ENCODE data around the gene SHOC2. TPM values are rescaled to one million over a fixed set of nuclear protein-coding genes. Genes with fewer than 3 reads are reported as not detected.

Gene SHOC2
- polyA plus RNA-seq, 1 donor (not counting 4 experiments of a cell fraction or from before 2014, with no cell fraction given), result 27.7 TPM

- Histone ChIP-seq H2AFZ (ENCODE audit: control insufficient read depth, low read length) (peak within 1 kb of the TSS; percentile 82), H3K4me3 (ENCODE audit: control insufficient read depth in 2 of 3, extremely low read depth in 1 of 3, insufficient read depth in 2 of 3, low read depth in 1 of 3, low read length in 3 of 3) (peak within 1 kb of the TSS; percentile 87 to 91 (median 90)), H3K27me3 (ENCODE audit: control insufficient read depth, extremely low read depth, insufficient read depth, low read length) (no peaks in the 10 kb centered on the region), H3K9me3 (ENCODE audit: control insufficient read depth, low read depth, low read length) (no peaks in the 10 kb centered on the region), H3K79me2 (ENCODE audit: control insufficient read depth, insufficient read depth, low read length) (peaks cover 17% of the 10 kb centered on the region), H3K27ac (ENCODE audit: control insufficient read depth, insufficient read depth, low read length) (peak within 1 kb of the TSS; percentile 93), H4K20me1 (ENCODE audit: control insufficient read depth, extremely low read depth, insufficient read depth, low read length) (no peaks in the 10 kb centered on the region), H3K9me1 (ENCODE audit: control insufficient read depth, extremely low read depth, insufficient read depth, low read length) (no peaks in the 10 kb centered on the region), H3K4me2 (ENCODE audit: control insufficient read depth, extremely low read depth, insufficient read depth, low read depth, low read length) (peak within 1 kb of the TSS; percentile 94), H3K36me3 (ENCODE audit: control insufficient read depth in 2 of 2, extremely low read depth in 1 of 2, insufficient read depth in 2 of 2, low read length in 2 of 2) (peaks cover 0 to 3% of the 10 kb centered on the region in 2 experiments), H3K9ac (ENCODE audit: control insufficient read depth, extremely low read depth, insufficient read depth, low read length) (peak within 1 kb of the TSS; percentile 89), H3K4me1 (ENCODE audit: control insufficient read depth, extremely low read depth, insufficient read depth, low read length) (peaks cover 11% of the 10 kb centered on the region)
- dilution Hi-C loops (cut with MboI; ENCODE audit: extremely low pct_ligation_motif_present, low sequenced_read_pairs), result no loop called here
- FAIRE-seq, result peak; percentile 23
- peak; percentile 81 for DNase-seq (ENCODE audit: low read depth, low spot score)
- no peak for TF ChIP-seq EZH2 (IDR thresholded peaks at IDR 0.05; ENCODE audit: low read length)
- no peak for TF ChIP-seq CTCF (optimal IDR thresholded peaks at IDR 0.05 in 1 of 3, IDR thresholded peaks at IDR 0.05 in 1 of 3, conservative IDR thresholded peaks at IDR 0.05 in 1 of 3; ENCODE audit: extremely low read depth in 1 of 3, insufficient read depth in 2 of 3, low read length in 3 of 3)
These were observed 47.9 kb upstream of the SHOC2 start, which contains the start of gene PDCD4 for GRCh38 chr10:110871298-110872084. Gene PDCD4 (plus strand): TSS chr10:110871928. CDS start chr10:110876028, 4,100 bp downstream.

- TF ChIP-seq EZH2 (IDR thresholded peaks at IDR 0.05; ENCODE audit: low read length) (no peak), CTCF (optimal IDR thresholded peaks at IDR 0.05 in 1 of 3, IDR thresholded peaks at IDR 0.05 in 1 of 3, conservative IDR thresholded peaks at IDR 0.05 in 1 of 3; ENCODE audit: extremely low read depth in 1 of 3, insufficient read depth in 2 of 3, low read length in 3 of 3) (peak in 1 of 3 experiments; percentile 4)
- Histone ChIP-seq H3K9ac (ENCODE audit: control insufficient read depth, extremely low read depth, insufficient read depth, low read length) (peak overlapping the region; percentile 89), H3K4me1 (ENCODE audit: control insufficient read depth, extremely low read depth, insufficient read depth, low read length) (peaks cover 11% of the 10 kb centered on the region)
These were observed 47.0 kb upstream of the SHOC2 start for GRCh38 chr10:110872145-110872983.

More at GRCh38 chr10:110872145-110872983, 47.0 kb upstream of the SHOC2 start:
- Histone ChIP-seq H3K4me2 (ENCODE audit: control insufficient read depth, extremely low read depth, insufficient read depth, low read depth, low read length) (peak overlapping the region; percentile 94), H2AFZ (ENCODE audit: control insufficient read depth, low read length) (peak overlapping the region; percentile 59), H3K27me3 (ENCODE audit: control insufficient read depth, extremely low read depth, insufficient read depth, low read length) (no peaks in the 10 kb centered on the region), H4K20me1 (ENCODE audit: control insufficient read depth, extremely low read depth, insufficient read depth, low read length) (no peaks in the 10 kb centered on the region), H3K79me2 (ENCODE audit: control insufficient read depth, insufficient read depth, low read length) (peaks cover 17% of the 10 kb centered on the region), H3K9me1 (ENCODE audit: control insufficient read depth, extremely low read depth, insufficient read depth, low read length) (no peaks in the 10 kb centered on the region), H3K9me3 (ENCODE audit: control insufficient read depth, low read depth, low read length) (no peaks in the 10 kb centered on the region), H3K27ac (ENCODE audit: control insufficient read depth, insufficient read depth, low read length) (peak overlapping the region; percentile 93), H3K36me3 (ENCODE audit: control insufficient read depth in 2 of 2, extremely low read depth in 1 of 2, insufficient read depth in 2 of 2, low read length in 2 of 2) (peaks cover 0 to 3% of the 10 kb centered on the region in 2 experiments), H3K4me3 (ENCODE audit: control insufficient read depth in 2 of 3, extremely low read depth in 1 of 3, insufficient read depth in 2 of 3, low read depth in 1 of 3, low read length in 3 of 3) (peak overlapping the region; percentile 87 to 91 (median 90))
- no peak for FAIRE-seq
- dilution Hi-C loops (cut with MboI; ENCODE audit: extremely low pct_ligation_motif_present, low sequenced_read_pairs), result no loop called here
- DNase-seq (ENCODE audit: low read depth, low spot score), result no peak
